Panc1 (cell line): ENCODE results near the gene SETD1A.

Experiments
- POLR2AphosphoS5 ChIP-seq: IDR thresholded peaks from 2 replicates; pipeline ENCODE4 v1.6.1; 2012; ENCODE audit warnings: mild to moderate bottlenecking, low read depth, low read length, moderate library complexity
- SIN3A ChIP-seq: IDR thresholded peaks from 2 replicates; pipeline ENCODE4 v1.6.1; 2012; ENCODE audit warnings: low read depth, mild to moderate bottlenecking, low read length, moderate library complexity, borderline replicate concordance; ENCODE audit not compliant: insufficient read depth
- TCF7L2 ChIP-seq: IDR thresholded peaks from 2 replicates; pipeline ENCODE4 v1.6.1; 2011; ENCODE audit warnings: mild to moderate bottlenecking, low read depth, low read length, inconsistent platforms
- TF ChIP-seq, protein P1 (sequence below): fragments of 450-650 bp; IDR thresholded peaks from 2 replicates; pipeline ENCODE4 v1.5.1; 2017; ENCODE audit warnings: mild to moderate bottlenecking
- TF ChIP-seq, protein P2 (sequence below), 2 experiments: IDR thresholded peaks; 2 replicates each; pipeline ENCODE4 v1.6.1; 2011 to 2012; ENCODE audit warnings: low read depth in 2 of 2, control low read depth in 1 of 2, low read length in 1 of 2, mild to moderate bottlenecking in 1 of 2, moderate library complexity in 1 of 2; ENCODE audit not compliant: insufficient read depth in 1 of 2

DNA sequence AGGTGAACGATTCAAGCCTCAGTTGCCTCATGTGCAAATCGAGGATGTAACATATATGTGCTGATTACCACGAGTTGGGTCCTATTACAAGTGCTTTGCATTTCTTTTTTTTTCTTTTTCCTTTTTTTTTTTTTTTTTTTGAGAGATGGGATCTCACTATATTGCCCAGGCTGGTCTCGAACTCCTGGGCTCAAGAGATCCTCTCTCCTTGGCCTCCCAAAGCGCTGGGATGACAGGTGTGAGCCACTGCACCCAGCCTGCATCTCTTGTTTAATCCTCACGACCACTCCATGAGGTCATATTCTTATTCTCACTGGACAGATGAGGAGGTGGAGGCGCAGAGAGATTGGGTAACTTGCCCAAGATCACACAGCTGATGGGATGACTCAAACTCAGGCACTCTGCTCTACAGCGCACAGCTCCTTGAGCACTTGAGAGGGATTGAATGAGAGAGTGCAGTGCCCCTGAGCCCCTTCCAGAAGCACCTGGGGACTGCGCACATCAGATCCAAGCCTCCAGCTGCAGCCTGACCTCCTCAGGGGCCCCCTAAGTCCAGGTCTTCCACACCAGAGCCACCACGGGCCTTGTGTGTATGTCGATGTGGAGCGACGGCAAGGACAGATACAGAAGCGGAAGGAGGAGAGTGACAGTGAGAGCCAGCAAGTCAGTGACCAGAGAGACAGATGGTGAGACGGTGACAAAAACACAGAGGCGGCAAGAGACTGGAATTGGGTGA lies 48.0 kb downstream of the SETD1A start:
- TF ChIP-seq, protein P1, sequence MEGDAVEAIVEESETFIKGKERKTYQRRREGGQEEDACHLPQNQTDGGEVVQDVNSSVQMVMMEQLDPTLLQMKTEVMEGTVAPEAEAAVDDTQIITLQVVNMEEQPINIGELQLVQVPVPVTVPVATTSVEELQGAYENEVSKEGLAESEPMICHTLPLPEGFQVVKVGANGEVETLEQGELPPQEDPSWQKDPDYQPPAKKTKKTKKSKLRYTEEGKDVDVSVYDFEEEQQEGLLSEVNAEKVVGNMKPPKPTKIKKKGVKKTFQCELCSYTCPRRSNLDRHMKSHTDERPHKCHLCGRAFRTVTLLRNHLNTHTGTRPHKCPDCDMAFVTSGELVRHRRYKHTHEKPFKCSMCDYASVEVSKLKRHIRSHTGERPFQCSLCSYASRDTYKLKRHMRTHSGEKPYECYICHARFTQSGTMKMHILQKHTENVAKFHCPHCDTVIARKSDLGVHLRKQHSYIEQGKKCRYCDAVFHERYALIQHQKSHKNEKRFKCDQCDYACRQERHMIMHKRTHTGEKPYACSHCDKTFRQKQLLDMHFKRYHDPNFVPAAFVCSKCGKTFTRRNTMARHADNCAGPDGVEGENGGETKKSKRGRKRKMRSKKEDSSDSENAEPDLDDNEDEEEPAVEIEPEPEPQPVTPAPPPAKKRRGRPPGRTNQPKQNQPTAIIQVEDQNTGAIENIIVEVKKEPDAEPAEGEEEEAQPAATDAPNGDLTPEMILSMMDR = no peak
- TF ChIP-seq TCF7L2 = no peak
- no peak for TF ChIP-seq SIN3A
- no peak for TF ChIP-seq POLR2AphosphoS5
- TF ChIP-seq, protein P2, sequence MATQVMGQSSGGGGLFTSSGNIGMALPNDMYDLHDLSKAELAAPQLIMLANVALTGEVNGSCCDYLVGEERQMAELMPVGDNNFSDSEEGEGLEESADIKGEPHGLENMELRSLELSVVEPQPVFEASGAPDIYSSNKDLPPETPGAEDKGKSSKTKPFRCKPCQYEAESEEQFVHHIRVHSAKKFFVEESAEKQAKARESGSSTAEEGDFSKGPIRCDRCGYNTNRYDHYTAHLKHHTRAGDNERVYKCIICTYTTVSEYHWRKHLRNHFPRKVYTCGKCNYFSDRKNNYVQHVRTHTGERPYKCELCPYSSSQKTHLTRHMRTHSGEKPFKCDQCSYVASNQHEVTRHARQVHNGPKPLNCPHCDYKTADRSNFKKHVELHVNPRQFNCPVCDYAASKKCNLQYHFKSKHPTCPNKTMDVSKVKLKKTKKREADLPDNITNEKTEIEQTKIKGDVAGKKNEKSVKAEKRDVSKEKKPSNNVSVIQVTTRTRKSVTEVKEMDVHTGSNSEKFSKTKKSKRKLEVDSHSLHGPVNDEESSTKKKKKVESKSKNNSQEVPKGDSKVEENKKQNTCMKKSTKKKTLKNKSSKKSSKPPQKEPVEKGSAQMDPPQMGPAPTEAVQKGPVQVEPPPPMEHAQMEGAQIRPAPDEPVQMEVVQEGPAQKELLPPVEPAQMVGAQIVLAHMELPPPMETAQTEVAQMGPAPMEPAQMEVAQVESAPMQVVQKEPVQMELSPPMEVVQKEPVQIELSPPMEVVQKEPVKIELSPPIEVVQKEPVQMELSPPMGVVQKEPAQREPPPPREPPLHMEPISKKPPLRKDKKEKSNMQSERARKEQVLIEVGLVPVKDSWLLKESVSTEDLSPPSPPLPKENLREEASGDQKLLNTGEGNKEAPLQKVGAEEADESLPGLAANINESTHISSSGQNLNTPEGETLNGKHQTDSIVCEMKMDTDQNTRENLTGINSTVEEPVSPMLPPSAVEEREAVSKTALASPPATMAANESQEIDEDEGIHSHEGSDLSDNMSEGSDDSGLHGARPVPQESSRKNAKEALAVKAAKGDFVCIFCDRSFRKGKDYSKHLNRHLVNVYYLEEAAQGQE (IDR thresholded peaks at IDR 0.05; ENCODE audit: insufficient read depth in 1 of 2, low read depth in 2 of 2, low read length in 1 of 2) = no peak
